Retina (tissue), 1 donor: ENCODE measurements around the gene C19orf25.
"Not testable (repeated sequence)": the region's sequence is repeated elsewhere in the genome, so short reads cannot be mapped to it uniquely, and the experiment has no call there.

ENCODE experiments used
- DNase-seq: peaks from one replicate; pipeline ENCODE4 v3.0.0-alpha.2; 2016

C19orf25 gene

GRCh38 chr19:1495051-1495798 lies 16.2 kb upstream of the C19orf25 start:
- no peak for DNase-seq

GRCh38 chr19:1494115-1494815 lies 15.2 kb upstream of the C19orf25 start:
- DNase-seq: no peak

- DNase-seq: no peak
These were observed 13.5 kb upstream of the C19orf25 start for GRCh38 chr19:1492474-1493006.

GRCh38 chr19:1491849-1492170 lies 12.8 kb upstream of the C19orf25 start:
- no peak for DNase-seq

- no peak for DNase-seq
These were observed 12.3 kb upstream of the C19orf25 start, which contains the start of gene REEP6 for GRCh38 chr19:1491114-1491848. TSS of gene REEP6 (plus strand) at chr19:1491181. CDS start at chr19:1491270, 89 bp downstream.

GRCh38 chr19:1490311-1491113 lies 11.5 kb upstream of the C19orf25 start, which contains the start of gene PCSK4:
TSS of gene PCSK4 (minus strand) at chr19:1490350. CDS start at chr19:1490346, 4 bp downstream.
- DNase-seq: peak; percentile 99

- DNase-seq: no peak
These were observed 10.7 kb upstream of the C19orf25 start for GRCh38 chr19:1489463-1490310.

GRCh38 chr19:1488282-1488601 lies 9.2 kb upstream of the C19orf25 start:
- DNase-seq: no peak

- DNase-seq: no peak
These were observed 8.7 kb upstream of the C19orf25 start for GRCh38 chr19:1487576-1488281.

- no peak for DNase-seq
These were observed 7.9 kb upstream of the C19orf25 start for GRCh38 chr19:1486720-1487575.

- no peak for DNase-seq
These were observed 5.0 kb upstream of the C19orf25 start for GRCh38 chr19:1483979-1484428.

GRCh38 chr19:1483131-1483978 lies 4.3 kb upstream of the C19orf25 start:
- DNase-seq: no peak

- no peak for DNase-seq
These were observed 3.5 kb upstream of the C19orf25 start for GRCh38 chr19:1482361-1483130.

- DNase-seq: no peak
These were observed 2.9 kb upstream of the C19orf25 start for GRCh38 chr19:1481893-1482360.

GRCh38 chr19:1481224-1481892 lies 2.3 kb upstream of the C19orf25 start:
- no peak for DNase-seq

GRCh38 chr19:1477056-1477455 lies 2.0 kb downstream of the C19orf25 start:
- not testable (repeated sequence) for DNase-seq

GRCh38 chr19:1475751-1476437 lies 3.1 kb downstream of the C19orf25 start:
- no peak for DNase-seq
